HCT116 (cell line): ENCODE measurements around the gene FLNA.
"Not testable (repeated sequence)": the region's sequence is repeated elsewhere in the genome, so short reads cannot be mapped to it uniquely, and the experiment has no call there.

ENCODE experiments used
- CTCF ChIP-seq, 3 experiments: fragments of 200-600 bp in 1 of 3; sonication (generic) in 1 of 3; IDR thresholded peaks in 2 of 3; conservative IDR thresholded peaks in 1 of 3; 2 replicates each; pipeline ENCODE4 v1.5.1; 2012 to 2017; ENCODE audit warnings: low read depth in 2 of 3, low read length in 2 of 3, antibody characterized with exemption in 1 of 3, borderline replicate concordance in 1 of 3, control low read depth in 1 of 3, mild to moderate bottlenecking in 1 of 3, mixed read lengths in 1 of 3, mixed run types in 1 of 3, moderate library complexity in 1 of 3; ENCODE audit not compliant: insufficient read depth in 1 of 3
- FOSL1 ChIP-seq: IDR thresholded peaks from 2 replicates; pipeline ENCODE4 v1.6.1; 2012; ENCODE audit warnings: low read depth
- POLR2A ChIP-seq: IDR thresholded peaks from 2 replicates; pipeline ENCODE4 v1.7.0; 2011; ENCODE audit warnings: borderline replicate concordance; ENCODE audit not compliant: insufficient read depth, insufficient read length; ENCODE audit errors: extremely low read depth
- REST ChIP-seq: IDR thresholded peaks from 2 replicates; pipeline ENCODE4 v1.6.1; 2012; ENCODE audit warnings: low read depth
- SIN3A ChIP-seq: IDR thresholded peaks from 2 replicates; pipeline ENCODE4 v1.6.1; 2012; ENCODE audit warnings: low read depth
- TF ChIP-seq, protein P1 (sequence below): IDR thresholded peaks from 2 replicates; pipeline ENCODE4 v1.6.1; 2012

- TF ChIP-seq POLR2A; CTCF (IDR thresholded peaks at IDR 0.05 in 2 of 3, conservative IDR thresholded peaks at IDR 0.05 in 1 of 3; ENCODE audit: borderline replicate concordance in 1 of 3, insufficient read depth in 1 of 3, low read depth in 2 of 3, low read length in 2 of 3); SIN3A; REST; FOSL1: not testable (repeated sequence)
- TF ChIP-seq, protein P1, sequence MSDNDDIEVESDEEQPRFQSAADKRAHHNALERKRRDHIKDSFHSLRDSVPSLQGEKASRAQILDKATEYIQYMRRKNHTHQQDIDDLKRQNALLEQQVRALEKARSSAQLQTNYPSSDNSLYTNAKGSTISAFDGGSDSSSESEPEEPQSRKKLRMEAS = not testable (repeated sequence)
Measured at GRCh38 chrX:154396363-154396762, 21.9 kb upstream of the FLNA start.
